GDM1 (cell line): ENCODE data around the gene RTTN.
"Not testable (repeated sequence)": the region's sequence is repeated elsewhere in the genome, so short reads cannot be mapped to it uniquely, and the experiment has no call there.

ENCODE experiments used
- DNase-seq: peaks from one replicate; lab custom pipeline; 2025; lab: John Stamatoyannopoulos, UW

Gene RTTN

GRCh38 chr18:69978732-69979715, 226.5 kb downstream of the RTTN start:
- no peak for DNase-seq

- DNase-seq, result not testable (repeated sequence)
Measured at GRCh38 chr18:69975294-69975693, 230.2 kb downstream of the RTTN start.

GRCh38 chr18:69974365-69974764, 231.1 kb downstream of the RTTN start:
- DNase-seq, result no peak

- DNase-seq, result no peak
Measured at GRCh38 chr18:69969491-69969890, 236.0 kb downstream of the RTTN start.

- no peak for DNase-seq
Measured at GRCh38 chr18:69968039-69968438, 237.4 kb downstream of the RTTN start.

GRCh38 chr18:69963196-69963595, 242.3 kb downstream of the RTTN start:
- DNase-seq, result no peak

- no peak for DNase-seq
Measured at GRCh38 chr18:69961718-69962117, 243.8 kb downstream of the RTTN start.

- no peak for DNase-seq
Measured at GRCh38 chr18:69958422-69958821, 247.1 kb downstream of the RTTN start.

- DNase-seq, result no peak
Measured at GRCh38 chr18:69957747-69958146, 247.7 kb downstream of the RTTN start.

GRCh38 chr18:69956665-69957620, 248.5 kb downstream of the RTTN start:
- DNase-seq, result no peak

GRCh38 chr18:69956057-69956456, 249.4 kb downstream of the RTTN start:
- DNase-seq, result no peak

- no peak for DNase-seq
Measured at GRCh38 chr18:69954719-69955480, 250.6 kb downstream of the RTTN start.

GRCh38 chr18:69953191-69953590, 252.3 kb downstream of the RTTN start:
- no peak for DNase-seq
